Ovary (tissue), 9 donors: ENCODE data around the gene DEDD2. TPM values are rescaled to one million over a fixed set of nuclear protein-coding genes. Genes with fewer than 3 reads are reported as not detected.
A peak's percentile ranks its signal among the peaks of the same experiment; 100 is the strongest.

Source experiments
- DNase-seq, 5 donors: peaks; one replicate each; pipeline ENCODE4 v3.0.0-alpha.2; 2019 to 2020
- H3K27ac ChIP-seq, 2 donors: fragments of 200-600 bp; one replicate each; pipeline versions ENCODE4 v1.5.1 to v1.8.0; 2019 to 2022
- H3K27me3 ChIP-seq: fragments of 200-600 bp; one replicate; pipeline ENCODE4 v1.8.0; 2022
- H3K36me3 ChIP-seq: fragments of 200-600 bp; sonication (generic); one replicate; pipeline ENCODE4 v1.5.1; 2019
- H3K4me1 ChIP-seq: one replicate; pipeline ENCODE4 v1.8.1; 2013; ENCODE audit warnings: mild to moderate bottlenecking, moderate library complexity; ENCODE audit not compliant: insufficient read depth
- H3K4me3 ChIP-seq: fragments of 200-600 bp; sonication (generic); one replicate; pipeline ENCODE4 v1.5.1; 2017
- H3K9me3 ChIP-seq, 2 donors: fragments of 200-600 bp in 1 of 2; sonication (generic) in 1 of 2; one replicate each; pipeline versions ENCODE4 v1.5.1 to v1.8.1; 2013 to 2019; ENCODE audit warnings: mild to moderate bottlenecking in 1 of 2, moderate library complexity in 1 of 2
- CTCF ChIP-seq, 3 donors: fragments of 450-650 bp in 2 of 3; fragments of 200-600 bp in 1 of 3; IDR thresholded peaks; one replicate each; pipeline versions ENCODE4 v1.5.1 to v1.8.0; 2016 to 2022; ENCODE audit warnings: antibody characterized with exemption in 3 of 3, mild to moderate bottlenecking in 1 of 3
- EP300 ChIP-seq: sonication (generic); formaldehyde crosslinking; IDR thresholded peaks from one replicate; pipeline ENCODE4 v1.6.1; 2017; ENCODE audit warnings: antibody characterized with exemption
- POLR2A ChIP-seq: fragments of 450-650 bp; IDR thresholded peaks from one replicate; pipeline ENCODE4 v1.6.1; 2017; ENCODE audit warnings: antibody characterized with exemption, mild to moderate bottlenecking, moderate library complexity
- WGBS, 3 donors: extraction: QIAGEN DNeasy Blood & Tissue Kit in 1 of 3; methylation state at CpG; one replicate each; pipeline versions ENCODE4 v1.1.5 to v1.1.7; 2013 to 2017; 5-methylcytosine and 5-hydroxymethylcytosine counted together
- intact Hi-C, 4 donors: fragments of 100-400 bp; cut with DNase I; formaldehyde crosslinking; loops; one replicate each; pipeline versions ENCODE4 v1.11.0 to v1.15.1; 2022 to 2023
- polyA plus RNA-seq, 2 donors: library from polyadenylated mRNA; stranded (reverse); fragments of 200-250 nt in 1 of 2; fragments of 350-450 nt in 1 of 2; fragmentation: Illumina TruSeq in 1 of 2; extraction: RNeasy Lipid Tissue Mini Kit (QIAGEN cat#74804) in 1 of 2; gene quantifications; one replicate each; pipeline ENCODE4 v1.2.3, GENCODE V29; 2013 to 2014
- total RNA-seq, 7 donors: library from RNA; depleted of rRNA in 2 of 7; stranded (reverse); fragments of >200 nt in 2 of 7; fragmentation: NEBNext Ultra II Directional in 3 of 7; extraction: Animal tissue kit (Norgen Biotek cat#: 25700) in 3 of 7; gene quantifications; one replicate each; pipeline versions ENCODE4 v1.1.0 to v1.2.4, GENCODE V29; 2016 to 2023
- donor health status: DM: no; HTN: no; CAD: no; lungs with moderate emphysema.
- donor health status: DM: no; HTN: no; CAD: no.
- donor health status: Bipolar disorder and iron deficiency.
- donor health status: DM: yes; HTN: yes; CAD: no.
- donor health status: DM: no; HTN: no; CAD: no.
- donor health status: DM: yes; HTN: yes; CAD: no.

The DEDD2 gene
- total and polyA plus RNA-seq, 9 donors: 8.3 to 36.8 (median 25.1) TPM

DNA sequence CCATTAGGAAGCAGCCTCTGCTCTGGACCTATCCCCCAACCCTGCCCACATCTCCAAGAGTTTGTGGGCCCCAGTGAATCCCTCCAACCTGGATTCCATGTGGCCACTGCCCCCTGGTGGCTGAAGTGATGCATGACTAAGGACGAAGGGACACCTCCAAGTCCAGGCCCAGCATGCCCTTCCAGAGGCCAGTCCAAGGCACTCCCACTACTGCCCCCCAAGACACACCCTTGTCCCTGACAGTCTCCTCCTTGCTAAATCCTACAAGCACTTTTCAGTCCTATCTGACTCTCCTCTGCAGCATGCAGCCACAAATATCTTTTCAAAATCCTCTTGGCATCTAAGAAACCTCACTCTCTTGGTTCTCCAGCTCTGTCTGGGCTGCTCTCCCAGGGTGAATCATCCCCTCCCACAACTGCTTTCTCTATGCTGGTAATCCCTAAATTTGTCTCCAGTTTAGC is 33.0 kb downstream of the DEDD2 start:
- WGBS, 3 donors: 0 to 3% (median 0%) methylated on average over 1 of the region's 1 CpG
- Histone ChIP-seq H3K36me3 (no peaks in the 10 kb centered on the region), H3K27me3 (no peaks in the 10 kb centered on the region), H3K9me3 (no peaks in the 10 kb centered on the region), H3K4me3 (no peak overlapping the region), H3K4me1 (no peaks in the 10 kb centered on the region), H3K27ac (no peak overlapping the region)
- intact Hi-C loops: loop anchor here in 2 of 4 donors (1.0 to 10.0 kb wide), 2 partner anchors 50 to 51 kb away; partner anchors contain the start of gene POU2F2 (in 1 of the 2)
- peak; percentile 55 to 72 (median 66) for DNase-seq
- no peak for TF ChIP-seq EP300
- peak; percentile 56 to 76 (median 62) for TF ChIP-seq CTCF (IDR thresholded peaks at IDR 0.05)

- DNase-seq: no peak
- 6 to 12% (median 7%) methylated on average over 13 of the region's 13 CpGs for WGBS, 3 donors
These were observed 38.4 kb downstream of the DEDD2 start for GRCh38 chr19:42178791-42179674.

GRCh38 chr19:42177686-42178019 is 39.8 kb downstream of the DEDD2 start:
- Histone ChIP-seq H3K27me3 (no peaks in the 10 kb centered on the region), H3K27ac (no peak overlapping the region), H3K36me3 (no peaks in the 10 kb centered on the region), H3K9me3 (no peaks in the 10 kb centered on the region), H3K4me1 (no peaks in the 10 kb centered on the region), H3K4me3 (no peak overlapping the region)
- 18 to 27% (median 20%) methylated on average over 3 of the region's 3 CpGs for WGBS, 3 donors
- intact Hi-C loops: loop anchor here in 1 of 4 donors (2.0 kb wide), 1 partner anchor 43 kb away; no protein-coding TSS in a partner anchor
- TF ChIP-seq POLR2A (no peak), CTCF (IDR thresholded peaks at IDR 0.05) (no peak), EP300 (no peak)
- no peak for DNase-seq

More at GRCh38 chr19:42178791-42179674, 38.4 kb downstream of the DEDD2 start:
- Histone ChIP-seq H3K4me1 (no peaks in the 10 kb centered on the region), H3K27ac (no peak overlapping the region), H3K36me3 (no peaks in the 10 kb centered on the region), H3K27me3 (no peaks in the 10 kb centered on the region), H3K9me3 (no peaks in the 10 kb centered on the region), H3K4me3 (no peak overlapping the region)
- TF ChIP-seq POLR2A: no peak
- no peak for TF ChIP-seq CTCF (IDR thresholded peaks at IDR 0.05)
- no peak for TF ChIP-seq EP300
- intact Hi-C loops: loop anchor here in 1 of 4 donors (2.0 kb wide), 1 partner anchor 44 kb away; no protein-coding TSS in a partner anchor

GRCh38 chr19:42176990-42177685 is 40.3 kb downstream of the DEDD2 start:
- peak; percentile 59 to 80 (median 62) for DNase-seq
- WGBS, 3 donors: 0 to 1% (median 1%) methylated on average over 38 to 66 of the region's 66 CpGs

More at GRCh38 chr19:42176990-42177685, 40.3 kb downstream of the DEDD2 start:
- Histone ChIP-seq H3K36me3 (no peaks in the 10 kb centered on the region), H3K9me3 (no peaks in the 10 kb centered on the region), H3K27ac (no peak overlapping the region), H3K27me3 (no peaks in the 10 kb centered on the region), H3K4me1 (no peaks in the 10 kb centered on the region), H3K4me3 (peak overlapping the region; percentile 33)
- TF ChIP-seq CTCF (IDR thresholded peaks at IDR 0.05): peak in 1 of 3 donors; percentile 34
- no peak for TF ChIP-seq EP300
- TF ChIP-seq POLR2A: no peak
- intact Hi-C loops: no loop called here
